ENCODE data around the gene CDCA4.

Gene CDCA4

GRCh38 chr14:104972301-104973134 lies 48.4 kb downstream of the CDCA4 start:
- DNase-seq: no peak

GRCh38 chr14:104971447-104972240 lies 49.2 kb downstream of the CDCA4 start:
- no peak for DNase-seq

GRCh38 chr14:104970231-104971068 lies 50.4 kb downstream of the CDCA4 start:
- no peak for DNase-seq

GRCh38 chr14:104969741-104970230 lies 51.1 kb downstream of the CDCA4 start:
- no peak for DNase-seq

- no peak for DNase-seq
Observed at GRCh38 chr14:104968541-104969401, 52.1 kb downstream of the CDCA4 start.

GRCh38 chr14:104968153-104968527 lies 52.7 kb downstream of the CDCA4 start:
- no peak for DNase-seq

- DNase-seq: no peak
Observed at GRCh38 chr14:104967386-104968152, 53.3 kb downstream of the CDCA4 start.

- DNase-seq: no peak
Observed at GRCh38 chr14:104966981-104967385, 53.9 kb downstream of the CDCA4 start.

- no peak for DNase-seq
Observed at GRCh38 chr14:104966261-104966865, 54.5 kb downstream of the CDCA4 start.

- no peak for DNase-seq
Observed at GRCh38 chr14:104965561-104966231, 55.2 kb downstream of the CDCA4 start.

- DNase-seq: no peak
Observed at GRCh38 chr14:104964546-104964945, 56.3 kb downstream of the CDCA4 start.

Data from activated CD4-positive, alpha-beta T cell treated with anti-CD3 and anti-CD28 coated beads for 1 hour (primary cell).